Measurements from ENCODE around the gene RAB7A.

Gene RAB7A

DNA sequence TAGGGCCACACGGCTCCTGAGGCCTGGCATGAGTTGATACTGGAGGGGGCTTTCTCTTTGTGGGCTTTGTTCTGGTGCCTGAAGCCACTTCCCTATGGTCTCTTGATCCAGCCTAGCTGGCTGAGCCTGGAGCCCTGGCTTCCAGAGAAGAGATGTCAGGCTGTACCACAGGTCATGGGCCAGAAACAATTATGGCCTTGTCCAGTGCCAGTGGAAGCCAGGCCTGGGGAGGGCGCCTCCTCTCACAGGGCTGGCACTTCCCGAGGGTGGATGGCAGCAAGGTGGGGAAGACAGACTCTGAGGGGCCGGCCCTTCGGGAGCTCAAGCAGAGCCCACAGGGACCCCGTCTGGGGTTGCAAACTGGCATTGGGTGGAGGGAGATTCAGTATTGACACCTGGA is 118.5 kb downstream of the RAB7A start:
- no peaks in the 10 kb centered on the region for H3K9me3 Mint-ChIP-seq
- no peak overlapping the region for H3K4me3 Mint-ChIP-seq
- ATAC-seq (ENCODE audit: low read depth) (no peak), DNase-seq (ENCODE audit: low spot score in 2 of 2) (no peak)
- H3K4me1 Mint-ChIP-seq: peaks cover 7% of the 10 kb centered on the region
- H3K27ac Mint-ChIP-seq: no peak overlapping the region
- no peaks in the 10 kb centered on the region for H3K27me3 Mint-ChIP-seq
- no peaks in the 10 kb centered on the region for H3K36me3 Mint-ChIP-seq

DNA sequence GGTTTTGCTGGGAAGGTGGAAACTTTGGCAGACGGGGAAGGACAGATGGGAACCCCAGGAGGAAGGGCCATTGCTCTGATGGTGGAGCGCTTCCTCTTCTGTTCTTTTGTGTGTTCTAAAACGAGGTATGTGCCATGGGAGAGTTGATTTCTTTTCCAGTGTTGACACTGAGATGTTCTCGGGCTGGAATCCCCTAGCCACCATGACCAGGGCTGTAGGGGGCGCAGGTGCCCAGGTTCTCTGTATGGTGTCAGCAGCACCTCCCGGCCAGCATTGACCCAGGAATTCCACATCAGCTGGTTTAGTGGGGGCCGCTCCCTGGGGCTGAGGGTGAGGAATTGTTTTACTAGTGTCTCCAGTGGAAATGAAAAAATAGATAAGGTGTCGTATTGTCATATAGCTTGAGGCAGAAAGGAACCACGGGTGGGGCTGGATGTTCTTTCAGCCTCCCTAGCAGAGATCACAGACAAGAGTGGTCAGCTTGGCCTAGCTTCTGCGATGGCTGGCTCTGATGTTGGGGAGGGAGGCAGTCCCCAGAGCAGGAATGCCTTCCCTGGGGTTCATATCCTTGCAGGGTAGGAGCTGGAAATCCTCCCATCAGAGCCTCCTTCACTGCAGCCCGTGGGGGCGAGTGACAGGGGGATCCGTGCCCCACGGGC is 119.3 kb downstream of the RAB7A start:
- peaks cover 7% of the 10 kb centered on the region for H3K4me1 Mint-ChIP-seq
- no peak for DNase-seq (ENCODE audit: low spot score in 2 of 2)
- no peaks in the 10 kb centered on the region for H3K36me3 Mint-ChIP-seq
- H3K4me3 Mint-ChIP-seq: peak overlapping the region; percentile 78
- H3K27me3 Mint-ChIP-seq: no peaks in the 10 kb centered on the region
- no peak for ATAC-seq (ENCODE audit: low read depth)
- H3K27ac Mint-ChIP-seq: peak overlapping the region; percentile 77
- no peaks in the 10 kb centered on the region for H3K9me3 Mint-ChIP-seq

GRCh38 chr3:128845778-128846485 is 119.9 kb downstream of the RAB7A start:
- DNase-seq (ENCODE audit: low spot score in 2 of 2): peak; percentile 59 to 79
- H3K9me3 Mint-ChIP-seq: no peaks in the 10 kb centered on the region
- H3K4me1 Mint-ChIP-seq: peaks cover 7% of the 10 kb centered on the region
- ATAC-seq (ENCODE audit: low read depth): peak; percentile 82
- no peaks in the 10 kb centered on the region for H3K27me3 Mint-ChIP-seq
- H3K36me3 Mint-ChIP-seq: no peaks in the 10 kb centered on the region
- peak overlapping the region; percentile 77 for H3K27ac Mint-ChIP-seq
- H3K4me3 Mint-ChIP-seq: peak overlapping the region; percentile 78

GRCh38 chr3:128846486-128846891 is 120.5 kb downstream of the RAB7A start:
- Mint-ChIP-seq H3K27me3 (no peaks in the 10 kb centered on the region), H3K36me3 (no peaks in the 10 kb centered on the region), H3K27ac (no peak overlapping the region), H3K9me3 (no peaks in the 10 kb centered on the region), H3K4me1 (peaks cover 7% of the 10 kb centered on the region), H3K4me3 (no peak overlapping the region)
- ATAC-seq (ENCODE audit: low read depth) (no peak), DNase-seq (ENCODE audit: low spot score in 2 of 2) (no peak)

- H3K4me1 Mint-ChIP-seq: peaks cover 7% of the 10 kb centered on the region
- ATAC-seq (ENCODE audit: low read depth) (no peak), DNase-seq (ENCODE audit: low spot score in 2 of 2) (no peak)
- no peaks in the 10 kb centered on the region for H3K9me3 Mint-ChIP-seq
- H3K27ac Mint-ChIP-seq: no peak overlapping the region
- H3K4me3 Mint-ChIP-seq: no peak overlapping the region
- no peaks in the 10 kb centered on the region for H3K36me3 Mint-ChIP-seq
- no peaks in the 10 kb centered on the region for H3K27me3 Mint-ChIP-seq
These were observed 121.8 kb downstream of the RAB7A start for GRCh38 chr3:128847666-128848370.

GRCh38 chr3:128848936-128849335 is 123.0 kb downstream of the RAB7A start:
- Mint-ChIP-seq H3K9me3 (peaks cover 3% of the 10 kb centered on the region), H3K36me3 (no peaks in the 10 kb centered on the region), H3K27me3 (no peaks in the 10 kb centered on the region), H3K4me1 (peaks cover 7% of the 10 kb centered on the region), H3K27ac (no peak overlapping the region), H3K4me3 (no peak overlapping the region)
- DNase-seq (ENCODE audit: low spot score in 2 of 2) (no peak), ATAC-seq (ENCODE audit: low read depth) (no peak)

- peaks cover 2% of the 10 kb centered on the region for H3K36me3 Mint-ChIP-seq
- H3K4me3 Mint-ChIP-seq: no peak overlapping the region
- peaks cover 7% of the 10 kb centered on the region for H3K4me1 Mint-ChIP-seq
- H3K9me3 Mint-ChIP-seq: peaks cover 11% of the 10 kb centered on the region
- no peak for ATAC-seq (ENCODE audit: low read depth)
- no peaks in the 10 kb centered on the region for H3K27me3 Mint-ChIP-seq
- DNase-seq (ENCODE audit: low spot score in 2 of 2): no peak
- H3K27ac Mint-ChIP-seq: no peak overlapping the region
These were observed 124.0 kb downstream of the RAB7A start for GRCh38 chr3:128849911-128850455.

DNA sequence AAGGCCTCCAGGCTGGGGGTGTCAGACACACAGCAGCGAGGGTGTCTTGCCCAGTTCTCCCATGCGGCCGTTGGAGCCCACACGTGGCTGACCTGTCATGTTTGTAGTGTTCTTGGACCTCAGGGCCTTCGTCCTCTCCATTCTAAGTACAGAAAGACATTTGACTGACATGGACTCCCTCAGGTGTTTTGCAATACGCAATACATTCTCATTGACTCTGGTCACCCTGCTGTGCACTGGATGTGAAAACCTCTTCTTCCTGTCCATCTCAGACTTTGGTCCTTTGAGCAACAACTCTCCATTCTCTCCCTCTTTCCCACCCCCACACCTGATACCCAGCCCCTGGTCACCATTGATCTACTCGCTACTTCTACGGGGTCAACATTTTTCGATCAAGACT is 124.6 kb downstream of the RAB7A start:
- DNase-seq (ENCODE audit: low spot score in 2 of 2): no peak
- peaks cover 2% of the 10 kb centered on the region for H3K36me3 Mint-ChIP-seq
- H3K4me3 Mint-ChIP-seq: no peak overlapping the region
- H3K9me3 Mint-ChIP-seq: peaks cover 12% of the 10 kb centered on the region
- no peak overlapping the region for H3K27ac Mint-ChIP-seq
- ATAC-seq (ENCODE audit: low read depth): no peak
- H3K4me1 Mint-ChIP-seq: peaks cover 4% of the 10 kb centered on the region
- H3K27me3 Mint-ChIP-seq: no peaks in the 10 kb centered on the region

DNA sequence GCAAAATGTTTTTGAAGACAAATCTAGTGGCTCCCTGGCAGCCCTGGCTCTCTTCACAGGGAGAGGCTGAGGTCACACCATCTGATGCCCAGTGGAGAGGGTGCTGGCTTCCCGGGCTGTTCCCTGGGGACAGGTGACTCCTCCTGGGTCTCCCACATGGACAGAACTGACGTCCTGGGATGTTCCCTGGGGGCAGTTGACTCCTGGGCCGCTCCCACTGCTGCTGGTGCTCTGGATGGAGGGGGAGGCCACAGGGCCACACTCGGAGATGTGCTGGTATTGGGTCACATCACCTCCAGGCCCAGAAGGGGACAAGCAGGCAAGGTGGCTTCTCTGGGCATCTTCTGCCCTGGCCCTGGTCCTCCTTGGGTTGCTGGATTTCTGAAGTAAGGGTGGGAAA is 125.6 kb downstream of the RAB7A start:
- Mint-ChIP-seq H3K36me3 (peaks cover 2% of the 10 kb centered on the region), H3K27me3 (no peaks in the 10 kb centered on the region), H3K9me3 (peaks cover 14% of the 10 kb centered on the region), H3K4me1 (no peaks in the 10 kb centered on the region), H3K27ac (no peak overlapping the region), H3K4me3 (no peak overlapping the region)
- DNase-seq (ENCODE audit: low spot score in 2 of 2) (no peak), ATAC-seq (ENCODE audit: low read depth) (no peak)

DNA sequence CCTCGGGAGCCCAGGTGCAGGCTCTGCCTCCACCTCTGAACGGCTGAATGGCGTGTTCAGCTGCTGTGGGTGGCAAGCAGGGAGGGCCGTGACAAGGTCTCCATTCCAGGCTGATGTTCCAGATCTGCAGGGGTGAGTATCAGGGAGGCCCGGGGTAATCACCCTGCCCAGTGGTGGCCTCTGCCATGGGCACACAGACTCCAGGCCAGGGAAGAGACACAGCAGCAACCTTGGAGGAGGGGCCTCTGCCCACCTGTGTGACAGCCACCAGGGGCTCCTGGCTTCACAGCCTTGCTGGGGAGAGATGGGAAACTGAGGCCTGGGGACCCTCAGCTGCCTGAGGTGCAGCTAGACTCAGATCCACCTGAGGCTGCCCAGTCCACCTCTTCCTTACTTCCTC is 127.8 kb downstream of the RAB7A start:
- Mint-ChIP-seq H3K27ac (no peak overlapping the region), H3K27me3 (no peaks in the 10 kb centered on the region), H3K4me3 (no peak overlapping the region), H3K4me1 (no peaks in the 10 kb centered on the region), H3K36me3 (peaks cover 9% of the 10 kb centered on the region), H3K9me3 (peaks cover 21% of the 10 kb centered on the region)
- no peak for DNase-seq (ENCODE audit: low spot score in 2 of 2)
- ATAC-seq (ENCODE audit: low read depth): no peak

DNA sequence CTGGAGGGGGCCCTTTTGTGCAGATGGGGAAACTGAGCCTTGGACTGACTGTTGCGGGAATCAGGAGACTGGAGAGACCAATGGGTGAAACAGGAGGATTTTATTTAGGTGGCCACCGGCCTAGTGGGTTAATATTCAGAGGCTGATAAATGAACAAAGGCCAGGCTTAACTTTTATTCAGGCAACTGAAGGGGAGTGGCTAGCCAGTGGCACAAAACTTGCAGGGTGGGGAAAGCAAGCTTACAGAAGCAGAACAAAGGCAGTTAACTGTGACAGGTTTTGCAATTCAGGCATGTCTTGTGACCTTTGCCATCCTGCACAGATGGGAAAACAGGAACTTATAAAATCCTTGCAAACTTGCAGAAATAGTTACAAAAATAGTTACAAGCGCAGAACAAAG is 128.5 kb downstream of the RAB7A start:
- Mint-ChIP-seq H3K27ac (no peak overlapping the region), H3K36me3 (peaks cover 12% of the 10 kb centered on the region), H3K4me1 (no peaks in the 10 kb centered on the region), H3K27me3 (no peaks in the 10 kb centered on the region), H3K4me3 (no peak overlapping the region), H3K9me3 (peaks cover 24% of the 10 kb centered on the region)
- DNase-seq (ENCODE audit: low spot score in 2 of 2) (no peak), ATAC-seq (ENCODE audit: low read depth) (no peak)

GRCh38 chr3:128855569-128855968 is 129.6 kb downstream of the RAB7A start:
- Mint-ChIP-seq H3K27ac (no peak overlapping the region), H3K4me1 (no peaks in the 10 kb centered on the region), H3K36me3 (peaks cover 12% of the 10 kb centered on the region), H3K4me3 (no peak overlapping the region), H3K27me3 (no peaks in the 10 kb centered on the region), H3K9me3 (peaks cover 24% of the 10 kb centered on the region)
- DNase-seq (ENCODE audit: low spot score in 2 of 2) (no peak), ATAC-seq (ENCODE audit: low read depth) (no peak)

GRCh38 chr3:128858167-128858566 is 132.2 kb downstream of the RAB7A start:
- ATAC-seq (ENCODE audit: low read depth) (no peak), DNase-seq (ENCODE audit: low spot score in 2 of 2) (no peak)
- Mint-ChIP-seq H3K4me3 (no peak overlapping the region), H3K27ac (no peak overlapping the region), H3K27me3 (no peaks in the 10 kb centered on the region), H3K36me3 (peaks cover 19% of the 10 kb centered on the region), H3K4me1 (no peaks in the 10 kb centered on the region), H3K9me3 (peaks cover 26% of the 10 kb centered on the region)

- peaks cover 18% of the 10 kb centered on the region for H3K36me3 Mint-ChIP-seq
- peaks cover under 1% of the 10 kb centered on the region for H3K27me3 Mint-ChIP-seq
- no peaks in the 10 kb centered on the region for H3K4me1 Mint-ChIP-seq
- H3K27ac Mint-ChIP-seq: no peak overlapping the region
- peaks cover 17% of the 10 kb centered on the region for H3K9me3 Mint-ChIP-seq
- no peak overlapping the region for H3K4me3 Mint-ChIP-seq
- no peak for ATAC-seq (ENCODE audit: low read depth)
- DNase-seq (ENCODE audit: low spot score in 2 of 2): no peak
These were observed 133.6 kb downstream of the RAB7A start for GRCh38 chr3:128859630-128860029.

Measured in memory B cell (primary cell).